GM12891 (cell line): ENCODE measurements around the gene CCT2.

Experiments used
- PAX5 ChIP-seq: IDR thresholded peaks from 2 replicates; pipeline ENCODE4 v1.6.1; 2011; ENCODE audit warnings: low read length, moderate library complexity, mild to moderate bottlenecking; ENCODE audit not compliant: insufficient read depth, severe bottlenecking
- POLR2A ChIP-seq: IDR thresholded peaks from 2 replicates; pipeline ENCODE4 v1.6.1; 2011; ENCODE audit warnings: low read depth, low read length, control low read depth
- POLR2AphosphoS5 ChIP-seq: IDR thresholded peaks from 2 replicates; pipeline ENCODE4 v1.6.1; 2011; ENCODE audit warnings: low read depth, low read length, control low read depth
- POU2F2 ChIP-seq: IDR thresholded peaks from 2 replicates; pipeline ENCODE4 v1.6.1; 2011; ENCODE audit warnings: low read depth, mild to moderate bottlenecking, control low read depth, low read length, moderate library complexity
- SPI1 ChIP-seq: IDR thresholded peaks from 2 replicates; pipeline ENCODE4 v1.6.1; 2011; ENCODE audit warnings: low read depth, low read length, control low read depth
- TAF1 ChIP-seq: IDR thresholded peaks from 2 replicates; pipeline ENCODE4 v1.6.1; 2011; ENCODE audit warnings: low read depth, low read length, control low read depth

- no peak for TF ChIP-seq POLR2A
- TF ChIP-seq TAF1 = no peak
- no peak for TF ChIP-seq POU2F2
- TF ChIP-seq POLR2AphosphoS5 = no peak
- TF ChIP-seq SPI1 = no peak
- no peak for TF ChIP-seq PAX5
Observed at GRCh38 chr12:69575346-69575745, 9.9 kb upstream of the CCT2 start.
